HFF-Myc (cell line): ENCODE results near the gene PAX5.

Experiments used
- DNase-seq: peaks from one replicate; pipeline ENCODE4 v3.0.0-alpha.2; 2011; ENCODE audit warnings: low read depth; ENCODE audit errors: extremely low read depth
- H3K4me3 ChIP-seq: replicated peaks from 2 replicates; pipeline ENCODE4 v1.5.1; 2011; ENCODE audit warnings: low read depth, mild to moderate bottlenecking, control low read depth, low read length
- CTCF ChIP-seq: IDR thresholded peaks from 2 replicates; pipeline ENCODE4 v1.5.1; 2012; ENCODE audit warnings: mild to moderate bottlenecking, low read depth, low read length, control low read depth; ENCODE audit errors: missing control alignments

Gene PAX5

GRCh38 chr9:37031902-37032301, 2.2 kb downstream of the PAX5 start:
- no peak overlapping the region for H3K4me3 ChIP-seq
- no peak for DNase-seq
- no peak for TF ChIP-seq CTCF

GRCh38 chr9:37031081-37031480, 3.0 kb downstream of the PAX5 start:
- no peak for DNase-seq
- no peak for TF ChIP-seq CTCF
- no peak overlapping the region for H3K4me3 ChIP-seq

- H3K4me3 ChIP-seq, result no peak overlapping the region
- no peak for TF ChIP-seq CTCF
- no peak for DNase-seq
Observed at GRCh38 chr9:37030611-37030939, 3.5 kb downstream of the PAX5 start.

GRCh38 chr9:37029776-37030610, 4.1 kb downstream of the PAX5 start:
- H3K4me3 ChIP-seq, result no peak overlapping the region
- no peak for TF ChIP-seq CTCF
- no peak for DNase-seq

GRCh38 chr9:37029304-37029775, 4.7 kb downstream of the PAX5 start:
- no peak overlapping the region for H3K4me3 ChIP-seq
- DNase-seq, result no peak
- no peak for TF ChIP-seq CTCF

- H3K4me3 ChIP-seq, result no peak overlapping the region
Observed at GRCh38 chr9:37028420-37029031, 5.5 kb downstream of the PAX5 start.

More at GRCh38 chr9:37028420-37029031, 5.5 kb downstream of the PAX5 start:
- DNase-seq, result no peak
- TF ChIP-seq CTCF, result no peak
